Fibroblast of peridontal ligament (primary cell): ENCODE results near the gene GOSR2.
"Not testable (repeated sequence)": the region's sequence is repeated elsewhere in the genome, so short reads cannot be mapped to it uniquely, and the experiment has no call there.

Experiments used
- DNase-seq: peaks from one replicate; pipeline ENCODE4 v3.0.0-alpha.2; 2010; ENCODE audit errors: extremely low read depth

The GOSR2 gene

GRCh38 chr17:46930051-46930450 is 7.1 kb downstream of the GOSR2 start:
- no peak for DNase-seq

GRCh38 chr17:46931596-46931995 is 8.6 kb downstream of the GOSR2 start:
- DNase-seq = no peak

GRCh38 chr17:46935658-46936266 is 12.8 kb downstream of the GOSR2 start:
- no peak for DNase-seq

GRCh38 chr17:46940692-46941404 is 17.9 kb downstream of the GOSR2 start:
- peak; percentile 73 for DNase-seq

DNA sequence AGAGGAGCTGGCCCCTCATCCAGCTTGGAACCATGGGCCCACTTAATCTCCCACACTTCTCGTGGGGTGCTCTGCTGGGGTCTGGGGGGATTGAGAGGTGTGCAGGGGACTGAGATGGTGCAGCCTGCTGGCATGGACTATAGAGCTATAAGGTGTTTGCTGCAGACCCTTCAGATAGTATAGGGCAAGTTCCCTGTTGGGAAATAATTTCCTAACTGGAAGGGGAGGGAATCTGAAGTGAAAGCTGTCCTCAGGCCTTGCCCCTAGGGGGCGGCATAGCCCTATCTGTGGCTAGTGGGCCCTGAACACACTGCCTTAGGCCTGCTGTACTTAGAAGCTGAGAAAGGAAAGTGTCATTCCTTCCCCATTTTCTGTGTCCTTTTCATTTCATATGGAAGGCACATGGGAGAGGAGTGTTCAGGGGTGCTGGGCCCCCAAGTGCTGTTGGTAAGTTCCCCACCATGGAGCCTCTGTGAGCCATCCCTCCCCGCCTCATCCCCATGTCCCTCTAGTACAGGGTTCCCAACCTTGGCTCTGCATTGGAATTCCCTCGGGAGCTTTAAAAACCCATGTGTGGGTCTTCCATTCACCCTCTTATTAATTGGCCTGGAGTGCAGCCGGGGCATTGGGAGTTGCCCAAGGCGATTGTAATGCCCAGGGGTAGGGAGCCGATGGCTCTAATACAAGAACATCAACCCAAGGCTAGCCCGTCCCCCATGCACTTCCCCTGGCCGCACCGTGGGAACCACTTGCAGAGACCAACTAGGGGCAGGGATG is 19.7 kb downstream of the GOSR2 start:
- peak; percentile 76 for DNase-seq

DNA sequence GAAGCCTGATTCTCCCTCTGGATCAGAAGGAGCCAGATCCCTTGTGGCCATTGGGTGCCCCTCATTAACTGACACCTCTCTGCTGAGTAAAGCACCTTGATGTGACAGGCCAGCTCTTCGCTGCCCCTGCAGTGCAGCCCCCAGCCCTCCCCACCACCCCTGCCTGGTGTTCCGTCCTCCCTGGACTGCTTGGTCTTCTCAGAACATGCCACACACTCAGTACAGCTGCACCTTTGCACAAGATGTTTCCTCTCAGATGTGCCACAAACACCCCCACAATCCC is 20.2 kb downstream of the GOSR2 start:
- DNase-seq = no peak

DNA sequence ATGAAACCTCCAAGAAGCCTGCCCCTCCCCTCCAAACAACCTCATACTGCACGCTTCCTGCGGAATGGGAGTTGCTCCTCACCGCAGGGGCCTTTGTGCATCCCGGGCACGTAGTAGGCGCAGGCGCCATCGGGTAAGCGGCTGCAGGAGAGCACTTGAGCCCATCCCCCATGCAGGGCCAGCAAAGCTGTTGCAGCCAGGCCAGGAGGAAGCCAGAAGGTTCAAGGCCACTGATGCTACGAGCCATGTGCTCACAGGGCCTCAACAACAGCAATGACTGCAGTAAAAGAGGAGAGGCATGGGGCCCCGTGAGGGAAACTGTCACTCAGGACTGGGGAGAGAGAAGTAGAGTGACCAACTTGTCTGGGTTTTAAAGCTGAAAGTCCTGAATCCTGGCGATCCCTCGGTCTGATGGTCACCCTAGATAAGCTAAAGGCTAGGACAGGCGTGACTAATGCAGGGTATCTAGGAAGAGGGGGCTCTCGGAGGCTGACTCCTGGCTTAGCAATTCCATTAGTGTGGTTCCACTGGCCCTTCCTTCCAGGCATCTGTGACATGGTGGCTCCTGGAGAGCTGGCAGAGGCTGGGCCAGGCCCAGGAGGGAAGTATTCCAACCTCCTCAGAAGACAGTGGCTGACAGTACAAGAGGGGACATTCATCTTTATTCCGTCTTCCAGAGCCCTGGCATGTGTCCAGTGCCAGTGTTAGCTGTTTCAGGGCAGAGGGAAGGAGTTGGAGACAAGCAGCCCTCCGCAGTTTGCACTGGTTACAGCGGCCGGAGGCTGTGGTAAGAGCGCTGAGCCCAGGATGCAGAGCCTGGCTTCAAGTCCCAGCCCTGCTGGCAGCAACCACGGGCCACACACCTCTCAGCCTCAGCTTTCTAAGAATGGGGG is 20.8 kb downstream of the GOSR2 start:
- peak; percentile 20 for DNase-seq

DNA sequence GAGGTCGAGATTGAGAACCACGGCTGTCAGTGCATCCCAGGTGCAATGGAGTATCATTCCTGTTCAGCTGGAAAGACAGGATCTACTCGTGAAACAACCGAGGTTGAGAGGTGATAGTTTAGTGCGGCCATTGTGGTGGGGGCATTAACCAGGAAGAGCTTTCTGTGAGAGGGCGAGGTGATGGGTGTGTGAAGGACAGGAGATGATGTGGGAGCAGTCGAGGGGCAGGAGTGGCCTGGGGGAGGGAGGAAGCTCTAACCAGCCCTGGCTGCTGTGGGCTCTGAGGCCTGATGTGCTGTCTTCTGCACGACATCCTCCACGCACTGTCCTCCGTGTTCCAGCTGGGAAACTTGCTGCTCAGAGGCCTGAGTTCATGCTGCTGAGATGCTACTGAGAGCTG is 22.0 kb downstream of the GOSR2 start:
- DNase-seq = no peak

- no peak for DNase-seq
Measured at GRCh38 chr17:46947216-46947615, 24.3 kb downstream of the GOSR2 start.

GRCh38 chr17:46948544-46948943 is 25.6 kb downstream of the GOSR2 start:
- DNase-seq = no peak

DNA sequence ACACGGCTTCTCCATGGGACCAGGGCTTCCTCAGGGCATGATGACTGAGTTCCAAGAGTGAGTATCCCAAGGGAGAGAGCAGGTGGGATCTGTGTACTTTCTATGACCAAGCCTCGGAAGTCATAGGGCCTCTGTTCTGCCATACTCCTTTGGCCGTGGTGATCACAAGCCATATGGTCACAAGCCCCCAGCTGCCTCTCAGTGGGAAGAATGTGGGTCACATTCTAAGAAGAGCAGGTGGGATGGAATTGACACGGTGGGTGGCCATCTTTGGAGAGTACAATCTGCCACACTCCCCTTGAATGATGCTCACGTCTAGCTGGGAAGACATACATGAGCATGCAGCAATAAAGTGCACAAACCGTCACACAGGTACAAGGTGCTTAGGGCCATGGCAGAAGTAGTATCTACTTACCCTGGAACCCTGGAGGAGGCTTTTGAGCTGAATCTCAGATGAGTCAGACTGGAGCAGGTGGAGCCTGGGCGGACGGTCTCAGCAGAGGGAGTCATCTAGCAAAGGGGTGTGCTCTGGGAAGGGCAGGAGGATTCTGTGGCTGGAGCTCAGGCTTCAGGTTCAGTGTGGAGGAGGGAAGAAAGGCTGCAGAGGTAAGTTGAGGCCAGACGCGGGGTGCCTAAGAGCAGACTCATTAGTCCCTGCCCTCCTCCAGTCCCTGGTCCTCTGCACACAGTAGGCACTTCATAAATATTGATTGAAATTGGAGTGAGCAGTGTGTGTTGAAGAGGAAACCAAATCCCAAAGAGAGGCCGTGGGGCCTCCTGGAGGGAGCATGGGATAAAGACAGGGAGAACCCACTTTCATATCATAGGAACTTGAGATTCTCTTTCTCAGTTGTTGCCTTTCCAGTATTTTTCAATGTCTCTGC is 26.6 kb downstream of the GOSR2 start:
- no peak for DNase-seq

GRCh38 chr17:46950342-46950996 is 27.5 kb downstream of the GOSR2 start:
- no peak for DNase-seq

GRCh38 chr17:46950997-46951621 is 28.1 kb downstream of the GOSR2 start:
- DNase-seq = no peak

GRCh38 chr17:46951706-46952105 is 28.7 kb downstream of the GOSR2 start:
- no peak for DNase-seq

DNA sequence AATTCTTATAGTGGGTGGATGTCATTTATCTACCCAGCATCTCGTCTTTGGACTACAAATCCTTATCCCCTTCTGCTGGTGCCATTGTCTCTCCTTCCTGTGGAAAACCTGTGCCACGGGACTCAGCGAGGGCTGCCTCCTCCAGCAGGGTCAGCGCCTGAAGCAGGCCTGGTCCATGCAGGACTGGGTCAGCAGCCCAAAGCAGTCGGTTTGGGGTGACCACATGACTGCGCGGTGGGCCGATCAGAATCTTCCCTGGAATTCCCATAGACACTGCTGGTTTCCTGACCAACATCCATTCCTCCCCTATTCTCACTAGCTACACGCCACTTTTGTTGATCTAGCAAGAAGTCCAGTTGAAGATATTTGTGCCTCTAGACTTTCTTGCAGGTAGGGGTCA is 29.2 kb downstream of the GOSR2 start:
- no peak for DNase-seq

- not testable (repeated sequence) for DNase-seq
Measured at GRCh38 chr17:46953191-46953590, 30.2 kb downstream of the GOSR2 start.

DNA sequence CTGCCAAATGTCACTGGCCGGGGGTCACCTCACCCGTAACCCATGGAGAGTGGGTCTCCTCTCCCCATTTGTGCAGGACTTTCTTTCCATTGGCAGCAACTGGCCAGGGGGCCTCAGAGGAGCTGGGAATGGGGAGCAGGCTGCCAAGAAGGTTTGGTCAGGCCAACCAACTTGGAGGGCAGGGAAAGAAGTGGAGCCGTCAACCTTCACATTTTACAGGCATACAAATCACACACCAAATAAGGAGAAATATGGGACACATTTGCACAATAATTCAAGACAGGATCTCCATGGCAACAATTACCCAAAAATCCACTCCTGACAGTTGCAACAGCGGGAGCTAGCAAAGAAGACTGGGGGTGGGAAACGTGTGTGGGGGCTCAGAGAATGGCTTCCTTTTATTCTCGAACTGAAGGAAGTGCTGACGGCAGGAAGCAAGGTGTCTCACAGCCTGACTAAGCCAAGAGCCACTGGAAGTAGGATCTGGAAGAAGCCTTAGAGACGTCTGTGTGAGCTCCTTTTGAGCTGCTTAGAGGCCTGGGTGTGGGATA is 35.2 kb downstream of the GOSR2 start:
- no peak for DNase-seq

DNA sequence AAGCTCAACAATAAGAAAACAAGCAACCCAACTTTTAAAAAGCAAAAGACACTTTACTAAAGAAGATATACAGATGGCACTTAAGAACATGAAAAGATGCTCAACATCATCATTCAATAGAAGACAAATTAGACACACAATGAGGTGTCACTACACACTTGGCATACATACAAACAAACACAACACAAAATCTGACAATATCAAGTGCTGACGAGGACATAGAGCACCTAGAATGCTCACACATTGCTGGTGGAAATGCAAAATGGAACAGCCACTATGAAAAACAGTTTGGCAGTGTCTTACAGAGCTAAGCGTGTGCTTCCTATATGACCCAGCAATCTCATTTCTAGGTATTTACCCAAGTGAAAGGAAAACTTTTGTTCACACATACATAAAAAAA is 37.2 kb downstream of the GOSR2 start:
- no peak for DNase-seq

- DNase-seq = peak; percentile 35
Measured at GRCh38 chr17:46962374-46962790, 39.4 kb downstream of the GOSR2 start.

- no peak for DNase-seq
Measured at GRCh38 chr17:46963571-46963970, 40.6 kb downstream of the GOSR2 start.
